GM21529 (cell line): ENCODE data around the gene ABLIM1.
"Not testable (repeated sequence)": the region's sequence is repeated elsewhere in the genome, so short reads cannot be mapped to it uniquely, and the experiment has no call there.

Experiments used
- ATAC-seq: cut with Tn5 transposase; IDR thresholded peaks from one replicate; pipeline ENCODE4 v1.9.1; 2021; ENCODE audit not compliant: unreplicated experiment

ABLIM1 gene

GRCh38 chr10:114658175-114658574 is at the start of gene ABLIM1:
Gene ABLIM1, minus strand, starts transcription at chr10:114658275. Its CDS starts 75 bp downstream, at chr10:114658200.
- ATAC-seq: no peak

GRCh38 chr10:114706458-114707055 is 48.5 kb upstream of the ABLIM1 start:
- no peak for ATAC-seq

GRCh38 chr10:114704679-114705078 is 46.6 kb upstream of the ABLIM1 start:
- ATAC-seq: no peak

GRCh38 chr10:114703377-114704107 is 45.5 kb upstream of the ABLIM1 start:
- no peak for ATAC-seq

GRCh38 chr10:114698271-114699061 is 40.4 kb upstream of the ABLIM1 start:
- no peak for ATAC-seq

GRCh38 chr10:114697061-114697598 is 39.1 kb upstream of the ABLIM1 start:
- ATAC-seq: no peak

- not testable (repeated sequence) for ATAC-seq
Observed at GRCh38 chr10:114696301-114696700, 38.2 kb upstream of the ABLIM1 start.

GRCh38 chr10:114694752-114695151 is 36.7 kb upstream of the ABLIM1 start:
- ATAC-seq: no peak

GRCh38 chr10:114694062-114694461 is 36.0 kb upstream of the ABLIM1 start:
- no peak for ATAC-seq

GRCh38 chr10:114691442-114691941 is 33.4 kb upstream of the ABLIM1 start:
- no peak for ATAC-seq

- ATAC-seq: no peak
Observed at GRCh38 chr10:114688786-114689185, 30.7 kb upstream of the ABLIM1 start.

GRCh38 chr10:114687459-114687858 is 29.4 kb upstream of the ABLIM1 start:
- ATAC-seq: no peak

- ATAC-seq: no peak
Observed at GRCh38 chr10:114686013-114686412, 27.9 kb upstream of the ABLIM1 start.

GRCh38 chr10:114685456-114685855 is 27.4 kb upstream of the ABLIM1 start:
- no peak for ATAC-seq

GRCh38 chr10:114684822-114685209 is 26.7 kb upstream of the ABLIM1 start:
- ATAC-seq: no peak

GRCh38 chr10:114684084-114684821 is 26.2 kb upstream of the ABLIM1 start:
- no peak for ATAC-seq

- no peak for ATAC-seq
Observed at GRCh38 chr10:114683593-114683992, 25.5 kb upstream of the ABLIM1 start.

- no peak for ATAC-seq
Observed at GRCh38 chr10:114683162-114683561, 25.1 kb upstream of the ABLIM1 start.

- ATAC-seq: no peak
Observed at GRCh38 chr10:114682532-114682931, 24.5 kb upstream of the ABLIM1 start.

- no peak for ATAC-seq
Observed at GRCh38 chr10:114682121-114682520, 24.0 kb upstream of the ABLIM1 start.

- ATAC-seq: no peak
Observed at GRCh38 chr10:114681542-114681941, 23.5 kb upstream of the ABLIM1 start.
